G401 (cell line): ENCODE data around the gene RAD52. TPM values are rescaled to one million over a fixed set of nuclear protein-coding genes. Genes with fewer than 3 reads are reported as not detected.

ENCODE experiments used
- DNase-seq: peaks from one replicate; pipeline ENCODE4 v3.0.0-alpha.2; 2015; ENCODE audit warnings: low spot score
- in situ Hi-C: cut with HindIII; loops from 2 replicates; pipeline ENCODE4 v1.10.0; 2016; ENCODE audit warnings: low sequenced_read_pairs, mixed read lengths
- total RNA-seq: library from RNA; depleted of rRNA; stranded (reverse); fragments of >200 nt; shearing (Covaris generic); gene quantifications from 2 replicates; pipeline ENCODE4 v1.2.3, GENCODE V29; 2014; rRNA removed

The RAD52 gene
- 9.2 and 19.2 TPM in 2 replicates for total RNA-seq

DNA sequence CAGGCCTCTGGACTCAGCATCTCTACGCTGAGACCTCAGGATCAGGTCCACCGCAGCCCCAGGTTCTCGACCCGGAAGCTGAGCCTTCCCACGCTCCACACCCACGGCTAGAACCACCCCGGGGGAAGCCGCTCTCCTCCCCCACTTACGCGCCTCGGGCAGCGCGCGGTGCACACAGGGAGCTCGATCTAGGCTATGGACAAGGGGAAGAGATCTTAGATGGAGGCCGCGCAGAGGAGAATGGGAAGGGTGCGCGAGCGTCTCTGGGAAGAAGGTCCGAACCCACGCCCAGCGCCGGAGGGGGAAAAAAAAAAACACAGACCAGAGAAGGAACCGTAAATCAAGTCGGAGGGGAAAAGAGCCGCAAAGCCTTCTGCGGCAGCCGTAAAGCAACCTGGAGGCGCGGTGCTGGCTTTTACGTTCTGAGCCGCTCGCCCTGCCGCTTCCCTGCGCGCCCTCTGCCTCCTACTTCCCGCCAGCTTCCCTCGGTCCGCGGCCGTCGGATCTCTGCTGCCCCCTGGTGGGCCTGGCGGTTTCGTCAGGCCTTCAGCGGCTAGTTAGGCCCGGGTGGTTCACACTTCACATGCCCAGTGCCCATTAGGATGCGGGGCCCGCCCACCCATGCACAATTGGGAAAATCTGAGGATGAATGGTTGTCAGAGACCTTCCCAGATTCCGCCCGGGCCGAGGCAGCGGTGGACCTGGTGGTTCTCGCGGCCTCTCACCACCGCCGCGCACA, at the start of gene RAD52:
Gene RAD52 (minus strand): TSS at position 242 of the 739 bp plus-strand sequence. CDS start 16,636 bp downstream, outside the sequence.
- DNase-seq = peak; percentile 98
- in situ Hi-C loops = no loop called here

DNA sequence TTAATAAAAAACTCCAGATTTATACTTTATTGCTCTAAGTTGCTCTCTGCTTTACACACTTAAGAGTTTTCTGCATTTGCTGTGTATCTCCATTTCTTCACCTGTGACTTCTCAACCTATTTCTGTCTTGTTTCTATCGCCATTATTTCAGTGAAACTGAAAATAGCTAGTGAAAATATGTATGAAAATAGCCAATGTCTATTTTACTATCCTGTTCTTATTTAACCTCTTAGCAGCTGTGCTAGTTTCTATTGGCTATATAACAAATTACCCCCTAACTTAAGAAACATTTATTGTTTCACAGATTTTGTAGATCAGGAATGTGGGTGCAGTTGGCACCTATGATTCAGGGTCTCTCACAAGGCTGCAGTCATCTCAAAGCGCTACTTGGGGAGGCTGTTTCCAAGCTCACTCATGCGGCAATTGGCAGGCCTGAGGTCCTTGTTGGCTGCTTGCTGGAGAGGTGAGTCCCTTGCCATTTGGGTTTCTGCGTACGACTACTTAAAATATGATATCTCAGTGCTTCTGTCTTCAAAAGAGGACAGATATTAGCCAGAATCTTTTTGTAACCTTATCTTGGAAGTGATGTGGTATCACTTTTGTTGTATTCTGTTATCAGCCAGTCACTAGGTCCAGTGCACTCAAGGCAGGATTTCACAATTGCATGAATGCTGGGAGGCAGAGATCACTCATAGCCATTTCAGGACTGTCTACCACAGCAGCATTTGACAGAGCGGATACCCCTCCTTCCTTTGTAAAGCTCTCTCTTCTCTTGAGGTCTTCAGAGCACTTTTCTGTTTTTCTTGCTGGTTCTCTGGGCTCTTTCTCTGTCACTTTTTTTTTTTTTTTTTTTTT, 48.8 kb upstream of the RAD52 start:
- in situ Hi-C loops = no loop called here
- peak; percentile 78 for DNase-seq

GRCh38 chr12:997505-997904, 48.0 kb upstream of the RAD52 start:
- DNase-seq = peak; percentile 32
- in situ Hi-C loops = no loop called here

DNA sequence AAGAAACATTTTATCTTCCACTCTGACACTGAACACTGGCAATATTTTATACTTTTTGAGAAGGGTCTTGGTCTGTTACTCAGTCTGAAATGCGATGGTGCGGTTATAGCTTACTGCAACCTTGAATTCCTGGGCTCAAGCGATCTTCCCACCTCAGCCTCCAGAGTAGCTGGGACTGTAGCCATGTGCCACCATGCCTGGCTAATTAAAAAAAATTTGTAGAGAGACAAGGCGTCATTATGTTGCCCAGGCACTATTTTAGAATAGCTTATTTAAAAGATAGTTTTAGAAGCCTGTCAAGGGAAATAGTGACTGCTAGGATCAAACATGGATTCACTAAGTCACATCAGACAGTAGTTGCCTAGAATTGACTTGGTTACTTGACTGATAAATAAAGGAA, 47.4 kb upstream of the RAD52 start:
- peak; percentile 57 for DNase-seq
- in situ Hi-C loops = no loop called here

GRCh38 chr12:992647-993046, 43.2 kb upstream of the RAD52 start:
- peak; percentile 49 for DNase-seq
- in situ Hi-C loops = no loop called here

GRCh38 chr12:991350-992333, 42.1 kb upstream of the RAD52 start:
- peak; percentile 61 for DNase-seq
- in situ Hi-C loops = no loop called here

DNA sequence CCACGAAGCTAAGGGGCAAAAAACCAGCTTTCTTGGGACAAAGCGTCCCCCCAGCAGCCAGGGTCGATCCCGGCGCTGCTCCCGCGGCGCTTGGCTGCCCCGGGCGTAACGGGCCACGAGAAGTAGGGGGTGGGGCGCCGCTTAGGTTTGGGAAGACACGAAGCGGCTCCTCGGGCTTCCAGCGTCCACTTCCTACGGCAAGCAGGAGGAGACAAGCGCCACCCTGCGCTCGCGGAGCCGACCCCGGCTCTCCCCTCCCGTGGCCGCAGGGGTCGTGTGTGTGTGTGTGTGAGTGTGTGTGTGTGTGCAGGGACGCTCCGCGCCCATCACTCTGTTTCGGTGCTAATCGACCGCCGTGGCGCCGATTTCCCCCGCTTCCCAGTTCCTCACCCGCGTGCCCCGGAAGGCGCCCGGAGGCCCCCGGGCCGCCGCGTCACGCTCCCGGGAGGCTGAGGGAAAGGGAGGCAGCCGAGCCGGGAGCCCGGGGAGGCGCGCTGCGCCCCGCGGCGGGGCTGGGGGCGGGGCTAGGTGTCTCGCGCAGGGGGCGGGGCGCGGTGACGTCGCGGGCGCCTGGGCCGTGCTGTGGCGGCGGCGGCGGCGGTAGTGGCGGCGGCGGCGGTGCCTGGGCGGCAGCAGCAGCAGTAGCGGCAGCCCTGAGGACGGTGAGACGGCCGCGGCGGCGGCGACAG, 41.3 kb upstream of the RAD52 start, which contains the start of gene ERC1:
Gene ERC1 (plus strand): TSS at position 563 of the 689 bp plus-strand sequence. CDS start 36,681 bp downstream, outside the sequence.
- peak; percentile 84 for DNase-seq
- in situ Hi-C loops = no loop called here

DNA sequence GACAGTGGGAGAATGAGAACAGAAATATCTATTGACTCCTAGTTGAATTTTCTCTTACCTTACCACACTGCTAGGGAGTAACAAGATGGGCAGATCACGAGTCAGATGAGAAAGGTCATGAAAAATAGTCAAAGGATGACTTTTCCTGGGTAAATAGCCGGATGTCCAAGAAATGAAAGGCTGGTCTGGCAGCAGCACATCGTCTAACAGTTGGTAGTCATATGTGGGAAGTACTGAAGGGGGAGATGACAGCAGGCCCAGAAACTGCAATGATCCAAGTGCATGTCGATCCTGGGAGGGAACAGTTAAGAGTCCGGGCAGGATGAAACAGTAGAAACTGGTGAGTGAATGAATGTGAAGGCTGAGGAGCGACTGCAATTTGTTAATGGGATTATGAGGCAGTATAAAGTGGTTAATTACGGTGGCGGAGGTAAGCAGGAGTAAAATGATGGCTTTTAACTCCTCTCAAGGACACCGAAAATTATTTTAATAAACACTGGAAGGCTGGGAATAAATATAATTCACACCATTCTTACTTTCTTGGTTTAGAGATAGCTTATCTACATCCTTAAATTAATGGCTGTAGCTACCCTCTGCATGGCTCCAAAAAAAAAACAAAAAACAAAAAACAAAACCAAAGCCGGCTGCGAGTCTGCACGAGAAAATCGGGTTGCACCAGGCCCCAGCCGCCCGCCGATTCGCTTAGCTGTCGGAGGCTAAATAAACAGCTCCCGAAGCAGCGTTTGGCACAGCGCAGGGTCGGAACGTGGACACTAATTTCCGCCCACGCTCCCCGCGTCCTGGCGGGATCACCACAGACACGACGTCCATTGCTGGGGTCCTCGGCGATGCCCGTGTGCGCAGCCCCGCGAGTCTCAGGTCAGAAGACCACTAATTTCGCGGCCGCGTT, 40.5 kb upstream of the RAD52 start:
- in situ Hi-C loops = no loop called here
- DNase-seq = peak; percentile 82

GRCh38 chr12:989051-989450, 39.6 kb upstream of the RAD52 start:
- peak; percentile 36 for DNase-seq
- in situ Hi-C loops = no loop called here

DNA sequence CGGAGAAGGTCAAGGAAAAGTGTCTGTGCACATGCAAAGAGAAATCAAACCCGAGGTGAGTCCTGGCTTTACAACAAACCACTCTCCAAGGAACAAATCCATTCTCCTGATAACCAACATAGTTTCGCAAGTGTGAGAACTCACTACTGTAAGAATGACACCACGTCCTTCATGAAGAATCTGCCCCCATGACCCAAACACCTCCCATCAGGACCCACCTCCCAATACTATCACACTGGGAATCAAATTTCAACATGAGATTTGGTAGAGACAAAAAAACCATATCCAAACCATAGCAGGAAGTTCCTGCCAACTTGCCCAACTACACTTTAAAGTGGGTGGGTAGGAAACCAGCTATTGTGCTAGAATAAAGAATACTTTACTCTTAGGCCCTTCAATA, 39.2 kb upstream of the RAD52 start:
- no peak for DNase-seq
- in situ Hi-C loops = no loop called here

GRCh38 chr12:981961-982360, 32.5 kb upstream of the RAD52 start:
- DNase-seq = no peak
- in situ Hi-C loops = no loop called here

DNA sequence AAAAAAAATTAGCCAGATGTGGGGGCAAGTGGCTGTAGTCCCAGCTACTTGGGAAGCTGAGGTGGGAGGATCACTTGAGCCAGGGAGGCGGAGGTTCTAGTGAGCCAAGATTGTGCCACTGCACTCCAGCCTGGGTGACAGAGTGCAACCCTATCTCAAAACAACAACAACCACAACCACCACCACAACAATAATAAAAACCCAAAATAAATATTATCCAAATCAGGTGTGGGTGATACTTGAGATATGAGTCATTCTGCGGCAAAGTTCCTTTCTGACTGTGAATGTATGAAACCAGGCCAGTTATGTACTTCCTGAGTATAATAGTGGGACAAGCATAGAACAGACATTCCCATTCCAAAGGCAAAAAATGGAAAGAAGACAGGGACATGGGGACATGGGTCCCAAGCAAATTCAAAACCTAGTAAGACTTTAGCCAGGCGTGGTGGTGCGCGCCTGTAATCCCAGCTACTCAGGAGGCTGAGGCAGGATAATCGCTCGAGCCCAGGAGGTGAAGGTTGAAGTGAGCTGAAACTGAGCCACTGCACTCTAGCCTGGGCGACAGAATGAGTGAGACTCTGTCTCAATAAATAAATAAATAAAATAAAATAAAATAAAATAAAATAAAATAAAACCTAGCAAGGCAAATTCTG, 31.8 kb upstream of the RAD52 start:
- in situ Hi-C loops = no loop called here
- DNase-seq = no peak

GRCh38 chr12:979349-979748, 29.9 kb upstream of the RAD52 start:
- in situ Hi-C loops = no loop called here
- no peak for DNase-seq

- in situ Hi-C loops = no loop called here
- DNase-seq = no peak
Observed at GRCh38 chr12:977156-977555, 27.7 kb upstream of the RAD52 start.

DNA sequence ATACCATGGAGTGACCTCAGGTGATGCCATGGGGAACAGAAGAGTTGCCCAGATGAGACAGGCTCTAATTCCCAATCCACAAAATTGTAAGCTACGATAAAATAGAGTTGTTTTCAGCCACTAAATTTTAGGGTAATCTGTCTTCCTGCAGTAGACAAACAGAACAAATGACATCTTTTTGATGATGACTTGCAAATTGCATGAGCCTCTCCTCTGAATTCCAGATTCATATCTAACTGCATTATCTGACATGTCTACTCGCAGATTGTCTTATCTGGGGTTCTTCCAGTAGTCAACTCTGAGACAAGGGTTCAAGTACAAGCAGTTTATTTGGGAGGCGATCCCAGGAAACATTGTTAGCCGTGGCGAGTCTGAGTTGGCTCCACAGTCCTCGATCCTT, 27.1 kb upstream of the RAD52 start:
- in situ Hi-C loops = no loop called here
- no peak for DNase-seq

DNA sequence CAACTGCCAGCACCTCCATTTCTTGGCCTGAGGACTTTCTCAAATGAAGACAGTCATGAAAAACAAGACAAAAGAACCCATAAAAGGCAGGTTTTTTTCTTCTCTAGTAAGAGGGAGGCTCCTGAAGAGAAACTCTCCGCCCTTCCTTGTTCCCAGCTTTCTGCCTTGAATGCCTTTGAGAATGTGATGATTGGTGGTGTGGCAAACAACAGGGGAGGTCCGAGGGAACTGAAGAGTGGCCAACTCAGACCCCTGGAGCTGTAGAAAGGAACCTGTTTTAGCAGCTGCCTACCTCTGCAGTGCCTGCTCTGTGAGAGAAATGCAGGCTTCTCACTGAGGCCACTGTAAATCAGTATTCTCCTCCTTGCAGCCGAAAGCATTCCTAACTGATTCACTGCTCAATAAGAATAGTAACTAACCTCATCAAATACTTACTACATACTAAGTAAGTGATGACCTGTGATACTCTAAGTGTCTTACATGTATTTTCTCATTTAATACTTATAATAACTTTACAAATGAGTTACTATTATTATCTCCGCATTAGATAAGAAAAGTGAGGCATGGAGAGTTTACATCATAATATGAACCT, 24.9 kb upstream of the RAD52 start:
- no peak for DNase-seq
- in situ Hi-C loops = no loop called here

DNA sequence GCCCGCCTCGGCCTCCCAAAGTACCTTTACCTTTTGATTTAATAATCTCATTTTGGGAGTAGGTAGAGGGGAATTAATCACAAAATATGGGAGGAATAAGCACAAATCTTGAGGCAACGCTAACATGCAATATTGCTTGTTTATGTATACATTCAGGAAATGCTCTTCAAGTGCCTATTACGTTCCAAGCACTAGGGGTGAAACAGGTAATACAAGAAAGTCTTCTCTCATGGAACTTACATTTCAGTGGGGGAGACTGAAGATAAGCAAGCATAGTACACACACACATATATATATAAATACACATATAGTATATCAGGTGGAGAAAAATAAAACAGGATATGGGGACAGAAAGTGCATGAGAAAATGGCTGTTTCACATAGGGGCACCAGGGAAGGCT, 22.5 kb upstream of the RAD52 start:
- in situ Hi-C loops = no loop called here
- no peak for DNase-seq
